ENCODE measurements around the gene TMEM214. TPM values are rescaled to one million over a fixed set of nuclear protein-coding genes. Genes with fewer than 3 reads are reported as not detected.

TMEM214 gene
- total RNA-seq, 1 donor from 2014 or later: 14.4 TPM

DNA sequence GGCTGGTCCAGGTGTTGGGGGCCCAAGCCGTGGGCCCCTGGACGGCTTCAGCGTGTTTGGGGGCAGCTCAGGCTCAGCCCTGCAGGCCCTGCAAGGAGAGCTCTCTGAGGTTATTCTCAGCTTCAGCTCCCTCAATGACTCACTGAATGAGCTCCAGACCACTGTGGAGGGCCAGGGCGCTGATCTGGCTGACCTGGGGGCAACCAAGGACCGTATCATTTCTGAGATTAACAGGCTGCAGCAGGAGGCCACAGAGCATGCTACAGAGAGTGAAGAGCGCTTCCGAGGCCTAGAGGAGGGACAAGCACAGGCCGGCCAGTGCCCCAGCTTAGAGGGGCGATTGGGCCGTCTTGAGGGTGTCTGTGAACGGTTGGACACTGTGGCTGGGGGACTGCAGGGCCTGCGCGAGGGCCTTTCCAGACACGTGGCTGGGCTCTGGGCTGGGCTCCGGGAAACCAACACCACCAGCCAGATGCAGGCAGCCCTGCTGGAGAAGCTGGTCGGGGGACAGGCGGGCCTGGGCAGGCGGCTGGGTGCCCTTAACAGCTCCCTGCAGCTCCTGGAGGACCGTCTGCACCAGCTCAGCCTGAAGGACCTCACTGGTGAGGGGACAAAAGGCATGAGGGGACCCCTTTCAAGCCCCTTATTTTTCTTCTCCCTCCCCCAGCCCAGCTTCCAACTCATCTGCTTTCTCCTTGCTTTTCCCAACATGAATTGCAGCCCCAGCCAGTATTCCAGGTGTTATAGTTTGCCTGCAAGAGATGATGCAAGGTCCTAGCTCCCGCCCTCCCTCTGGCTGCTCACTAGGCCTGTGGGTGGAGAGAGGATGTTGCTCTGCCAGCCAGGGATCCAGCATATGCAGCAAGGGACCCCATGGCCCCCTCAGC lies 50.9 kb downstream of the TMEM214 start:
- DNase-seq (ENCODE audit: low read depth in 2 of 2): no peak

DNA sequence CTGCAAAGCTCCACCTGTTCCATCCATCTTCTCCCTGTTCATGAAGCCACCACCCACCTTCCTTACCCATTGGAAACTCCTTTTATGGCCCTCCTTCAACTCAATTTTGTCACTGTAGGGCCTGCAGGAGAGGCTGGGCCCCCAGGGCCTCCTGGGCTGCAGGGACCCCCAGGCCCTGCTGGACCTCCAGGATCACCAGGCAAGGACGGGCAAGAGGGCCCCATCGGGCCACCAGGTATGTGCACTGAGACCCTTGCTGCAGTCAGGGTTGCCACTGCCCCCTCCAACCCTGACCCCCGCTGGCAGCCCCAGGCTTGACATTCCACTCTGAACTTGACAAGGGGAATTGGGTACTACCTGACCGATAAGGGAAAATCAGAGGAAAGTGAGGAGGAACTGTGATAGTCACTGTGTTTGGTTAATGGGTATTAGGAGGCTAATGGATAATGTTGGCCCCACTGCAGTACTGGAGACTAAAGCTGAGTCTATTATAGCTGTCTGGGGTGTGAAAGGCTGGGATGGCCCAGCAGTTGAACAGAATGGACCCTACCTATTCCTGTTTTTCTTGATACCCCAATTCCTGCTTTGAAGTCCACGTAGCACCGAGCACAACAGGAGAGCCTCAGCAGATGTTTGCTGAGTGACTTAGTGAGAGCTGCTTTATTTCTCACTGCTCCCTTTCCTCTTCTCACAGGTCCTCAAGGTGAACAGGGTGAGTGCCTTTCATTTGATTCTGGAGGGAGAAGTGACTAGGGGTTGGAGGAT lies 51.7 kb downstream of the TMEM214 start:
- no peak for DNase-seq (ENCODE audit: low read depth in 2 of 2)

DNA sequence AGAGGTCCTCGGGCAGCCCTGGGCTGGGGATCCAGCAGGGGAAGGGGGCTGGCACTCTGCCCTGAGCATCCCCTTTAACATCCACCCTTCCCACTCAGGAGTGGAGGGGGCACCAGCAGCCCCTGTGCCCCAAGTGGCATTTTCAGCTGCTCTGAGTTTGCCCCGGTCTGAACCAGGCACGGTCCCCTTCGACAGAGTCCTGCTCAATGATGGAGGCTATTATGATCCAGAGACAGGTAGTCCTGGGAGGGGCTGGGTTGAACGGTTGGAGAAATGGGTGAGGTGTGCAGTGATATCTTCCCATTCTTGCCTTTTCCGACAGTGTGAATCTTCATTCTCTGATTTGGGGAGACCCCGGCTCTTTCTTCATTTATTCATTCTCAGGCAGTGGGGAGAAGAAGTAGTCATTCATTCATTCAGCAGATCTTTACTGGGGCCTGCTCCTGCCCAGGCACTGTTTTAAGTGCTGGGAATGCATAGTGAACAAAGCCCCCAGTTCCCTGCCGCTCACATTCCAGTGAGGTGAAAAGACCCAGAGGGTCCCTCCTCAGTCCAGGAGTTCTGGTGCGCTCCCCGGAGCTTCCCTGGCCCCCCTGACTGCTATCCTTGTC lies 52.4 kb downstream of the TMEM214 start:
- no peak for DNase-seq (ENCODE audit: low read depth in 2 of 2)

DNA sequence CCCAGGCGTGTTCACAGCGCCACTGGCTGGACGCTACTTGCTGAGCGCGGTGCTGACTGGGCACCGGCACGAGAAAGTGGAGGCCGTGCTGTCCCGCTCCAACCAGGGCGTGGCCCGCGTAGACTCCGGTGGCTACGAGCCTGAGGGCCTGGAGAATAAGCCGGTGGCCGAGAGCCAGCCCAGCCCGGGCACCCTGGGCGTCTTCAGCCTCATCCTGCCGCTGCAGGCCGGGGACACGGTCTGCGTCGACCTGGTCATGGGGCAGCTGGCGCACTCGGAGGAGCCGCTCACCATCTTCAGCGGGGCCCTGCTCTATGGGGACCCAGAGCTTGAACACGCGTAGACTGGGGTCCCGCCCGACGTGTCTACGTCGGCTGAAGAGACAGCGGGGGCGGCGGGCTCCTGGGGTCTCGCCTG lies 52.9 kb downstream of the TMEM214 start:
- peak in 1 of 2 donors; percentile 79 for DNase-seq (ENCODE audit: low read depth in 2 of 2)

DNA sequence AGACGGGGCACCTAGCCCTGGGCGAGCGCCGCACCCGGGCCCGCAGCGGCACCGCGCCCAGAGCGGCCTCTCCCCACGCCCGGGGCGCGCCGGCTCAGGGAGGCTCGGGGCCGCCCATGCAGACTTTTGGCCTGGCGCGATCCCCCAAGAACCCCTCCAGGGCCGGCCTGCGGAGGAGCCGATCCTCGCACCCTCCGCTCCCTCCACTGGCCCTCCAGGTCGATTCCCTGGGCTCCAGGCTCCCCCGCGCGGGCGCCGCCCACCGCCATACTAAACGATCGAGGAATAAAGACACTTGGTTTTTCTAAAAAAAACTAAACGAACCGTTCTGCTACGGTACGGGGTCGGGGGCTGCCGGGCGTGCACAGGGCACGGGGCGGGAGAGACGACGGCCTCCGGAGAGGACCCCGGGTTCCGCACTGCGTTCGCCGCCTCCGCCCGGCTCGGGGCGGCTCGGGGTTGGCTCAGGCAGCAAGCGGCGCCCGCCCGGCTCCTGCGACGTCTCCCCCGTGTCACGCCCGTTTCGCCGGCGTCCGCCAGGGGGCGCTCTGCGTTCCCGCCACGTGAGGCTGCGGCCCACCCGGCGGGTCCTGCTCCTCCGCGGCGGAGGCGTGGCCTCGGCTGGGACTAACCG lies 53.4 kb downstream of the TMEM214 start:
- DNase-seq (ENCODE audit: low read depth in 2 of 2): peak; percentile 75 to 92

DNA sequence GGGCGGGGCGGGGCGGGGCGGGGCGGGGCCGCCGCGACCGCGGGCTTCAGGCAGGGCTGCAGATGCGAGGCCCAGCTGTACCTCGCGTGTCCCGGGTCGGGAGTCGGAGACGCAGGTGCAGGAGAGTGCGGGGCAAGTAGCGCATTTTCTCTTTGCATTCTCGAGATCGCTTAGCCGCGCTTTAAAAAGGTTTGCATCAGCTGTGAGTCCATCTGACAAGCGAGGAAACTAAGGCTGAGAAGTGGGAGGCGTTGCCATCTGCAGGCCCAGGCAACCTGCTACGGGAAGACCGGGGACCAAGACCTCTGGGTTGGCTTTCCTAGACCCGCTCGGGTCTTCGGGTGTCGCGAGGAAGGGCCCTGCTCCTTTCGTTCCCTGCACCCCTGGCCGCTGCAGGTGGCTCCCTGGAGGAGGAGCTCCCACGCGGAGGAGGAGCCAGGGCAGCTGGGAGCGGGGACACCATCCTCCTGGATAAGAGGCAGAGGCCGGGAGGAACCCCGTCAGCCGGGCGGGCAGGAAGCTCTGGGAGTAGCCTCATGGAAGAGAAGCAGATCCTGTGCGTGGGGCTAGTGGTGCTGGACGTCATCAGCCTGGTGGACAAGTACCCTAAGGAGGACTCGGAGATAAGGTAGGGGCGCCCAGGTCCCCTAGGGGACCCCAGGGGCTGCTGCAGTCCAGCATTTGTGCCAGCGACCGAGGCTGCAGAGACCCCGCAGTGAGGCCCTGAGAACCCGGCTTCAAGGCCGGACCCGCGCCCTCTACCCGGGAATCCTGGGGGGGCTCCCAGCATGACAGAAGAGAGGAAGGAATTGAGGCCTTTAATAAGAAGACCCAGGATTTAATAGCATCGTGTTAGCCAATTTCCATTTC lies 54.2 kb downstream of the TMEM214 start, which contains the start of gene KHK:
Gene KHK (plus strand): TSS at position 49 of the 870 bp plus-strand sequence. CDS start 488 bp downstream, at position 537.
- no peak for DNase-seq (ENCODE audit: low read depth in 2 of 2)

DNA sequence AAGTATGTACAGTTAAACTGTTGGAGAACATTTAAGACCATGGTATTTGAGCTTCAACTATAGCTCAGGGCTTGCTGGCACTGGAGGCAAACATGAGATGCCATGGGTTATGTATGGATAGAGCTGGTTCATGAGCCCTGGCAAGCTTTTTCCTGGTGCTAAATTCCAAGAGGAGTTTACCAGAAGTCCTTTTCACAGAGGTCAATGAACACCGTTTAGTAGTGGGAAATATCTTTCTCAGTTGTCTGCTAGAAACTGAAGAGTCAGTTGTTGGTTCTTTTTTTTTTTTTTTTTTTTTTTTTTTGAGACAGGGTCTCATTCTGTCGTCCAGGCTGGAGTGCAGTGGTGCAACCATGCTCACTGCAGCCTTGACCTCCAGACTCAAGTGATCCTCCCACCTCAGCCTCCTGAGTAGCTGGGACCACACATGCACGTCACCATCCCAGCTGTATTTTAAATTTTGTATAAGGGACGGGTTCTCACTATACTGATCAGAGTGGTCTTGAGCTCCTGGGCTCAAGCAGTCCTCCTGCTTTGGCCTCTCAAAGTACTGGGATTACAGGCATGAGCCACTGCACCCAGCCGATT lies 55.2 kb downstream of the TMEM214 start:
- no peak for DNase-seq (ENCODE audit: low read depth in 2 of 2)

DNA sequence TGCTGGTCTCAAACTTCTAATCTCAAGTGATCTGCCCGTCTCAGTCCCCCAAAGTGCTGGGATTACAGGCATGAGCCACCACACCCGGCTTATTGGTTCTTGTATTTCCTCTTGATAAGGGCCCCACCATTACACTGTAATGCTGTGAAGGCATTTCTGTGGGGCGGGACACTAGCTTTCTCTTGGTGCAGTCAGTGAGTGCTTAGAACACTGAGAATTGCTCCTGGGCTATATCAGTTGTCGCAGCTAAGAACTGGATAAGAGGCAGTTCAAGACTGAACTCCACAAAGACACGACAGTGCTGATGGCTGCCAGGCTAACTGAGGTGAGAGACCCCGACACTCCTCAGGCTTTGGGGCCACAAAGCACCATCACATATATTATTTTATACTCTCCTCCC lies 55.9 kb downstream of the TMEM214 start:
- DNase-seq (ENCODE audit: low read depth in 2 of 2): no peak

DNA sequence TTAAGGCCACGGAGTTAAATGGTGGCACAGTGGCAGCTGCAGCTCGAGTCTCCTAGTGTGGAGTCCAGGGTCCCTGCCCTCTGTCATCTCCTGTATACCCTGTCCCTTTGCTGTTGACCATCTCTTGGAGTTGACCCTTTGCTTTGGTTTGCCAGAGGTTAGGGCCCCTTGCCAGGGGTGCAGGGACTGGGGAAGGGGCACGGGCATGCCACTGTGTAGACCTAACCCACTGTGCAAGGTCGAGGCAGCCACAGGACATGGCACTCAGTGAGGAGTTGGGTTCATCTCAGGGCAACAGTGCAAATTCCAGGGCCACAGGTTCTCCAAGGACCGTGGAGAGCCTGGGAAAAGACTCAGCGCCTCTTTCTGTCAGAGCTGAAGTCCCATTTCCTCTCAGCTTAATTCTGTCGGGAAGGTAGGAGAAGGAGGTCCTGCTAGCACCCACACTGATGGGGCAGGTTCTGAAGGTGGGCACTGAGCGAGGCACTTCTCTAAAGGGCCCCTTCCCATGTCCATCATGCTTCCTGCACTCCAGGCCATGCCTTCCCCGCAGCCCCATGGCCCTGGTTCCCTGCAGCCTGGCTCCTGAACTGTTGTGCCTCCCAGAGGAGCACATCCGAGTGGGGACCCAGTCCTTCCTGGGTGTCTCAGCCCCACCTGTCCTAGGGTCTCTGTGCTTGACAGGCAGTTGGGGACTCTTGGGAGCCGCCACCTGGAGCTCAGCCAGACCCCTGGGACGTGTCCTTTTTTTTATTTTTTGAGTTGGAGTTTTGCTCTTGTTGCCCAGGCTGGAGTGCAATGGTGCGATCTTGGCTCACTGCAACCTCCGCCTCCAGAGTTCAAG lies 56.6 kb downstream of the TMEM214 start:
- no peak for DNase-seq (ENCODE audit: low read depth in 2 of 2)

Other genes with a start within 250 kb of the TMEM214 start
- gene CENPA, start 246.9 kb upstream of the TMEM214 start, total RNA-seq: 5.2 and 17.1 TPM in 2 replicates
- gene DPYSL5, start 184.8 kb upstream of the TMEM214 start, total RNA-seq: under 0.01 TPM in 1 of 2 replicates, not detected in the other
- 0.64 and 2.0 TPM in 2 replicates for gene MAPRE3, start 62.3 kb upstream of the TMEM214 start, total RNA-seq
- gene AGBL5, start 18.7 kb downstream of the TMEM214 start, total RNA-seq: 16.2 and 18.1 TPM in 2 replicates
- 418 and 498 TPM in 2 replicates for gene OST4, start 38.7 kb downstream of the TMEM214 start, total RNA-seq
- 21.3 and 37.0 TPM in 2 replicates for gene EMILIN1, start 45.6 kb downstream of the TMEM214 start, total RNA-seq
- gene KHK, start 53.8 kb downstream of the TMEM214 start, total RNA-seq: 3.0 and 3.2 TPM in 2 replicates
- 2.8 and 5.1 TPM in 2 replicates for gene CGREF1, start 86.2 kb downstream of the TMEM214 start, total RNA-seq
- gene ABHD1, start 90.8 kb downstream of the TMEM214 start, total RNA-seq: under 0.01 TPM in 1 of 2 replicates, not detected in the other
- 25.7 and 34.4 TPM in 2 replicates for gene PREB, start 101.7 kb downstream of the TMEM214 start, total RNA-seq
- not detected in 2 replicates for gene PRR30, start 106.4 kb downstream of the TMEM214 start, total RNA-seq
- gene TCF23, start 116.0 kb downstream of the TMEM214 start, total RNA-seq: not detected in 2 replicates
- gene ATRAID, start 179.1 kb downstream of the TMEM214 start, total RNA-seq: 103 and 105 TPM in 2 replicates
- gene SLC5A6, start 179.3 kb downstream of the TMEM214 start, total RNA-seq: 19.5 and 23.4 TPM in 2 replicates
- gene CAD, start 184.4 kb downstream of the TMEM214 start, total RNA-seq: 30.2 and 34.5 TPM in 2 replicates
- gene SLC30A3, start 230.1 kb downstream of the TMEM214 start, total RNA-seq: 6.3 and 15.0 TPM in 2 replicates
- gene DNAJC5G, start 242.5 kb downstream of the TMEM214 start, total RNA-seq: 0.39 and 1.0 TPM in 2 replicates
- 0.26 and 0.51 TPM in 2 replicates for gene TRIM54, start 249.5 kb downstream of the TMEM214 start, total RNA-seq